Neural progenitor cell (in vitro differentiated cells): ENCODE data around the gene YY2.

ENCODE experiments used
- CTCF ChIP-seq: fragments of 200-600 bp; sonication (generic); IDR thresholded peaks from 2 replicates; pipeline ENCODE4 v1.5.1; 2017; ENCODE audit warnings: antibody characterized with exemption, mild to moderate bottlenecking
- EZH2 ChIP-seq: fragments of 200-600 bp; sonication (generic); IDR thresholded peaks from 2 replicates; pipeline ENCODE4 v1.6.1; 2017; ENCODE audit warnings: antibody characterized with exemption, mild to moderate bottlenecking, moderate library complexity

DNA sequence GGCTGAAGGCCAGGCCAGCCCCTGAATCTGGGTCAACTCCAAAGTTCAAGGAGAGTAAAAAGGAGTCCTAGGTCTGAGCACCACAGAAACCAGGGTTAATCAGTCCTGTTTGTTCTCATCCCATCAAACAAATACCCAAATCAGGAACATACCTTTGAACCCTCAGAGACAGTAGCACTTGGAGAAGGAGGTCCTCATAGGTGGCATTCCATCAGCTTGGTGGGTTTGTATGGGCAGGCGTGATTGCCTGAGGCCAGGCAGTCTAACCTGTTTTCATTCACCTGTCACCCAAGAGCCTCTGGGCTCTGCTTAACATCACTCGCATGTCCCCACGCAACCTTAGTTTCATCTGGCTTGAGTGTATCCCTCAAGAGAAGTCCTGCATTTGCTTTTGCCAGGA, 33.9 kb upstream of the YY2 start:
- TF ChIP-seq CTCF (no peak), EZH2 (no peak)
